Dermis microvascular lymphatic vessel endothelial cell (primary cell): ENCODE measurements around the gene FUZ. TPM values are rescaled to one million over a fixed set of nuclear protein-coding genes. Genes with fewer than 3 reads are reported as not detected.

ENCODE experiments used
- DNase-seq, 2 donors: peaks; one replicate each; pipeline versions ENCODE4 v3.0.0 to v3.0.0-alpha.2; 2010; ENCODE audit warnings: low read depth in 2 of 2
- total RNA-seq: library from RNA; depleted of rRNA; stranded (reverse); fragments of >200 nt; gene quantifications from 2 replicates; pipeline ENCODE4 v1.2.1, GENCODE V29; 2014

Gene FUZ
- total RNA-seq, 1 donor from 2014 or later, result 12.7 TPM

GRCh38 chr19:49807058-49807903 is 5.8 kb downstream of the FUZ start:
- no peak for DNase-seq

- no peak for DNase-seq
These were observed 6.5 kb downstream of the FUZ start for GRCh38 chr19:49806620-49806959.

- DNase-seq, result no peak
These were observed 7.1 kb downstream of the FUZ start for GRCh38 chr19:49805822-49806619.

GRCh38 chr19:49803529-49803856 is 9.6 kb downstream of the FUZ start:
- DNase-seq, result no peak

- DNase-seq, result no peak
These were observed 10.1 kb downstream of the FUZ start for GRCh38 chr19:49802836-49803528.

- DNase-seq, result peak in 1 of 2 donors; percentile 61
These were observed 11.0 kb downstream of the FUZ start for GRCh38 chr19:49801966-49802661.

- DNase-seq, result no peak
These were observed 11.6 kb downstream of the FUZ start for GRCh38 chr19:49801401-49801888.

GRCh38 chr19:49800771-49801170 is 12.3 kb downstream of the FUZ start:
- no peak for DNase-seq

GRCh38 chr19:49799798-49800376 is 13.2 kb downstream of the FUZ start:
- DNase-seq, result no peak

GRCh38 chr19:49799271-49799797 is 13.8 kb downstream of the FUZ start:
- no peak for DNase-seq

- no peak for DNase-seq
These were observed 14.5 kb downstream of the FUZ start for GRCh38 chr19:49798574-49798973.

- no peak for DNase-seq
These were observed 17.5 kb downstream of the FUZ start for GRCh38 chr19:49795615-49796014.

- DNase-seq, result no peak
These were observed 19.6 kb downstream of the FUZ start for GRCh38 chr19:49793561-49793840.

GRCh38 chr19:49792829-49793560 is 20.1 kb downstream of the FUZ start:
- DNase-seq, result no peak

- DNase-seq, result no peak
These were observed 21.2 kb downstream of the FUZ start for GRCh38 chr19:49791776-49792445.

GRCh38 chr19:49790866-49791265 is 22.2 kb downstream of the FUZ start:
- no peak for DNase-seq

- DNase-seq, result no peak
These were observed 24.2 kb downstream of the FUZ start for GRCh38 chr19:49788857-49789256.

GRCh38 chr19:49787746-49788145 is 25.3 kb downstream of the FUZ start:
- no peak for DNase-seq

- no peak for DNase-seq
These were observed 26.7 kb downstream of the FUZ start for GRCh38 chr19:49786376-49786820.

- no peak for DNase-seq
These were observed 30.6 kb downstream of the FUZ start for GRCh38 chr19:49782515-49782914.
